K562 (cell line): ENCODE measurements around the gene STX2. TPM values are rescaled to one million over a fixed set of nuclear protein-coding genes. Genes with fewer than 3 reads are reported as not detected.
A peak's percentile ranks its signal among the peaks of the same experiment; 100 is the strongest.

Source experiments
- ATAC-seq: fragments of 200-7000 bp; cut with Tn5 transposase; 3 replicates; pipeline ENCODE4 v1.9.1; 2020; ENCODE audit warnings: moderate library complexity
- BruUV-seq: library from RNA; stranded (reverse); fragments of 400-500 nt; replicated peaks from 2 replicates; lab custom pipeline; 2021; lab: Mats Ljungman, UMichigan
- CTCF ChIA-PET: fragments of 300-600 bp; formaldehyde crosslinking; extraction: SDS; loops from one replicate; lab custom pipeline; 2021; ENCODE audit warnings: low intra/inter-chr PET ratio; lab: Yijun Ruan, JAX
- POLR2A ChIA-PET: fragments of 300-600, 350-650 bp; sonication (Branson Sonifier 250); formaldehyde crosslinking; extraction: SDS; loops from one replicate; lab custom pipeline; 2021; ENCODE audit warnings: antibody characterized with exemption, inconsistent platforms; lab: Yijun Ruan, JAX
- DNase-seq, 4 experiments: peaks; one replicate each; pipeline versions ENCODE4 v3.0.0 to v3.0.0-alpha.2; 2011 to 2018; ENCODE audit warnings: low spot score in 3 of 4, mixed read lengths in 3 of 4; ENCODE audit errors: extremely low read depth in 1 of 4
- FAIRE-seq: peaks from 2 replicates; lab custom pipeline; 2011; peaks lifted over from hg19 to GRCh38; lab: Jason Lieb, UNC
- H2AFZ ChIP-seq: 2 replicates; pipeline ENCODE4 v1.6.0; 2011; ENCODE audit warnings: low read depth, low read length, control low read depth, inconsistent platforms
- H3K27ac ChIP-seq: fragments of 200-600 bp; 3 replicates; pipeline ENCODE4 v1.8.0; 2011; ENCODE audit warnings: low read depth, mild to moderate bottlenecking, control low read depth, inconsistent platforms, low read length, moderate library complexity, mixed read lengths; ENCODE audit errors: extremely low read depth
- H3K27me3 ChIP-seq, 2 experiments: fragments of 300-600 bp in 1 of 2; 2 replicates in 1 of 2; 3 replicates in 1 of 2; pipeline versions ENCODE4 v1.6.0 to v1.8.0; 2011; ENCODE audit warnings: inconsistent platforms in 2 of 2, low read length in 2 of 2, mild to moderate bottlenecking in 1 of 2, mixed read lengths in 1 of 2, moderate library complexity in 1 of 2; ENCODE audit not compliant: control insufficient read depth in 2 of 2, insufficient read depth in 2 of 2
- H3K36me3 ChIP-seq: fragments of 300-600 bp; 3 replicates; pipeline ENCODE4 v1.8.0; 2011; ENCODE audit warnings: mild to moderate bottlenecking, low read length, inconsistent platforms; ENCODE audit not compliant: control insufficient read depth, insufficient read depth
- H3K4me1 ChIP-seq, 2 experiments: fragments of 200-600 bp in 1 of 2; replicated peaks in 1 of 2; 2 replicates in 1 of 2; 3 replicates in 1 of 2; pipeline versions ENCODE4 v1.5.1 to v1.8.0; 2011; ENCODE audit warnings: inconsistent platforms in 2 of 2, low read length in 2 of 2, mild to moderate bottlenecking in 1 of 2, mixed read lengths in 1 of 2, moderate library complexity in 1 of 2; ENCODE audit not compliant: control insufficient read depth in 2 of 2, insufficient read depth in 2 of 2
- H3K4me2 ChIP-seq: 2 replicates; pipeline ENCODE4 v1.6.1; 2011; ENCODE audit warnings: low read length, control low read depth, inconsistent platforms, mixed read lengths; ENCODE audit not compliant: insufficient read depth
- H3K4me3 ChIP-seq: fragments of 200-600 bp; sonication (generic), shearing (Covaris generic); 2 replicates; pipeline ENCODE4 v1.5.1; 2016; ENCODE audit warnings: control low read depth, inconsistent platforms
- H3K79me2 ChIP-seq: fragments of 200-600 bp; 3 replicates; pipeline ENCODE4 v1.8.0; 2011; ENCODE audit warnings: low read length, inconsistent platforms; ENCODE audit not compliant: control insufficient read depth, insufficient read depth
- H3K9ac ChIP-seq, 2 experiments: 2 replicates each; pipeline versions ENCODE4 v1.6.0 to v1.6.1; 2011; ENCODE audit warnings: low read depth in 2 of 2, low read length in 2 of 2, control low read depth in 1 of 2, inconsistent platforms in 1 of 2, mild to moderate bottlenecking in 1 of 2, mixed read lengths in 1 of 2; ENCODE audit not compliant: insufficient read depth in 1 of 2
- H3K9me1 ChIP-seq: one replicate; pipeline ENCODE4 v1.6.0; 2011; ENCODE audit warnings: inconsistent platforms, mild to moderate bottlenecking, low read length, moderate library complexity; ENCODE audit not compliant: control insufficient read depth, insufficient read depth
- H3K9me3 ChIP-seq: replicated peaks from 2 replicates; pipeline ENCODE4 v1.5.1; 2011; ENCODE audit warnings: low read depth, low read length, inconsistent platforms; ENCODE audit not compliant: control insufficient read depth, insufficient read depth
- H4K20me1 ChIP-seq: replicated peaks from 2 replicates; pipeline ENCODE4 v1.6.1; 2011; ENCODE audit warnings: low read length, inconsistent platforms, mixed read lengths; ENCODE audit not compliant: control insufficient read depth, insufficient read depth
- CBX3 ChIP-seq, 2 experiments: IDR thresholded peaks; 1 replicate in 1 of 2; 2 replicates in 1 of 2; pipeline ENCODE4 v1.6.1; 2012; ENCODE audit warnings: inconsistent platforms in 2 of 2, low read length in 2 of 2, borderline replicate concordance in 1 of 2, control low read depth in 1 of 2
- CHD4 ChIP-seq: fragments of 200-600 bp; sonication (generic); IDR thresholded peaks from 3 replicates; pipeline ENCODE4 v1.6.1; 2012; ENCODE audit warnings: low read depth, mild to moderate bottlenecking, mixed read lengths, low read length, inconsistent platforms; ENCODE audit not compliant: insufficient read depth, insufficient replicate concordance, poor library complexity, severe bottlenecking
- RAD21 ChIP-seq, 2 experiments: fragments of 250-450 bp in 1 of 2; fragments of 450-650 bp in 1 of 2; sonication (Bioruptor Pico) in 1 of 2; formaldehyde crosslinking in 1 of 2; IDR thresholded peaks in 1 of 2; conservative IDR thresholded peaks in 1 of 2; 2 replicates each; pipeline versions ENCODE4 v1.4.0 to v1.8.0; 2020 to 2022; ENCODE audit warnings: mild to moderate bottlenecking in 2 of 2, moderate library complexity in 1 of 2
- RBM14 ChIP-seq: fragments of 200-400 bp; formaldehyde crosslinking; IDR thresholded peaks from 2 replicates; pipeline ENCODE4 v1.6.1; 2018; ENCODE audit warnings: low read depth, mild to moderate bottlenecking, low read length, moderate library complexity, borderline replicate concordance; ENCODE audit not compliant: insufficient read depth
- RFX1 ChIP-seq: fragments of 450-650 bp; IDR thresholded peaks from 2 replicates; pipeline ENCODE4 v1.6.1; 2016; ENCODE audit warnings: mild to moderate bottlenecking, moderate library complexity
- TRIM24 ChIP-seq, 2 experiments: fragments of 450-650 bp; IDR thresholded peaks; 2 replicates each; pipeline ENCODE4 v1.6.1; 2016
- ZC3H8 ChIP-seq: fragments of 450-650 bp; IDR thresholded peaks from 2 replicates; pipeline ENCODE4 v1.6.1; 2017
- ZSCAN29 ChIP-seq: fragments of 450-650 bp; IDR thresholded peaks from 2 replicates; pipeline ENCODE4 v1.6.1; 2017
- WGBS: fragments of 100-300 bp; shearing (Covaris generic); methylation state at CpG from one replicate; pipeline ENCODE4 v1.1.6; 2016; ENCODE audit warnings: low coverage, mixed read lengths; ENCODE audit not compliant: insufficient coverage; ENCODE audit errors: missing lambda C conversion rate; 5-methylcytosine and 5-hydroxymethylcytosine counted together
- in situ Hi-C: fragments of 300-500 bp; cut with MboI; formaldehyde crosslinking; loops from 4 replicates; pipeline ENCODE4 v1.15.0; 2018; ENCODE audit warnings: inconsistent platforms, mixed read lengths
- intact Hi-C: fragments of 100-400 bp; cut with micrococcal nuclease; formaldehyde crosslinking; loops from 2 replicates; pipeline ENCODE4 v1.14.2; 2022
- polyA plus RNA-seq, 8 experiments: library from polyadenylated mRNA; depleted of rRNA in 4 of 8; stranded (reverse) in 5 of 8; unstranded in 3 of 8; fragments of >200 nt; fragmentation: Nextera tagmentation in 2 of 8; fragmentation: Illumina TruSeq in 1 of 8; extraction: Ambion mirVana in 2 of 8; extraction: Trizol in 1 of 8; gene quantifications; 2 replicates each; pipeline versions ENCODE4 v1.2.1 to v1.2.3, GENCODE V29; 2011 to 2014; ENCODE audit warnings: inconsistent platforms in 1 of 8, missing spikeins in 1 of 8
- total RNA-seq, 7 experiments: library from RNA; depleted of rRNA in 6 of 7; stranded (reverse); fragments of >200 nt in 6 of 7; fragmentation: Illumina TruSeq in 2 of 7; extraction: Trizol in 2 of 7; gene quantifications; 2 replicates each; pipeline versions ENCODE4 v1.2.1 to v1.2.3, GENCODE V29; 2011 to 2021; ENCODE audit warnings: low replicate concordance in 1 of 7
- TF ChIP-seq, protein P1 (sequence below): sonication (generic); formaldehyde crosslinking; IDR thresholded peaks from 2 replicates; pipeline ENCODE4 v1.8.0; 2022; ENCODE audit warnings: mild to moderate bottlenecking, missing genetic modification reagents
- TF ChIP-seq, protein P2 (sequence below): fragments of 450-650 bp; conservative IDR thresholded peaks from 2 replicates; pipeline ENCODE4 v1.6.1; 2016; ENCODE audit warnings: missing genetic modification characterization, low read depth, mild to moderate bottlenecking, control low read depth, missing compliant biosample characterization
- TF ChIP-seq, protein P3 (sequence below): fragments of 450-650 bp; formaldehyde crosslinking; IDR thresholded peaks from 2 replicates; pipeline ENCODE4 v1.4.0; 2020; ENCODE audit warnings: mild to moderate bottlenecking, moderate library complexity

The STX2 gene
- total and polyA plus RNA-seq, 9 of the 15 experiments (the other 6 are each of a cell fraction or from before 2014, with no cell fraction given), result 22.2 to 54.6 (median 30.8) TPM

DNA sequence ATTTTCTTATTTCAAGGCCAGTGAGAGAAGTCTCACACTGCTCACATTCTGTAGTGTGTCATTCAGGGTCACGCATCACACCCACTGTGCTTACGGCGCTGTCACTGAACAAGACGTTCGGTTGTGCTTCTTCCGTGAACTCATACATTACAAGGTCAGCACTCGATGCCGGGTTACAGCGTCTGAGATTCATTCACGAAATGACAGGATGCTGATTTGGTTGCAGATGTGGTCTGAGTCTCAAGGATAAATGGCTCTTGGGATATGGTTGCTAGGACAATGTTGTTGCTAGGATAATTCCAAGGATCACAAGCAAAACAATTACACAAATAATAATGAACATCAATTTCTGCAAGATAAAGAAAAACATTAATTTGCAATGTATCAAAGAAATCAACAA, 47.4 kb downstream of the STX2 start:
- POLR2A ChIA-PET, result interaction anchor here (2.1 kb wide), 1 partner anchor 15 kb away, joined by 5 read pairs; no protein-coding TSS in a partner anchor
- no peak for FAIRE-seq
- no peak for ATAC-seq
- Histone ChIP-seq H3K9me3 (no peaks in the 10 kb centered on the region), H3K27me3 (no peaks in the 10 kb centered on the region), H3K4me2 (no peak overlapping the region), H3K36me3 (peaks cover 69% of the 10 kb centered on the region; the same call in 2 of the 3 replicates), H3K27ac (no peak overlapping the region), H2AFZ (no peak overlapping the region), H3K4me1 (peaks cover 0 to 4% of the 10 kb centered on the region in 2 experiments; a peak in 1 of 5 replicates), H4K20me1 (no peaks in the 10 kb centered on the region), H3K9ac (no peak overlapping the region), H3K79me2 (no peaks in the 10 kb centered on the region), H3K4me3 (no peak overlapping the region), H3K9me1 (no peaks in the 10 kb centered on the region)
- 89% methylated on average over 10 of the region's 10 CpGs for WGBS
- in situ Hi-C loops, result no loop called here
- DNase-seq, result no peak
- BruUV-seq, result no TSS peak
- intact Hi-C loops, result no loop called here
- no peak for TF ChIP-seq TRIM24 (IDR thresholded peaks at IDR 0.05)
- TF ChIP-seq RFX1, result peak; percentile 63
- CTCF ChIA-PET, result no interaction called here

DNA sequence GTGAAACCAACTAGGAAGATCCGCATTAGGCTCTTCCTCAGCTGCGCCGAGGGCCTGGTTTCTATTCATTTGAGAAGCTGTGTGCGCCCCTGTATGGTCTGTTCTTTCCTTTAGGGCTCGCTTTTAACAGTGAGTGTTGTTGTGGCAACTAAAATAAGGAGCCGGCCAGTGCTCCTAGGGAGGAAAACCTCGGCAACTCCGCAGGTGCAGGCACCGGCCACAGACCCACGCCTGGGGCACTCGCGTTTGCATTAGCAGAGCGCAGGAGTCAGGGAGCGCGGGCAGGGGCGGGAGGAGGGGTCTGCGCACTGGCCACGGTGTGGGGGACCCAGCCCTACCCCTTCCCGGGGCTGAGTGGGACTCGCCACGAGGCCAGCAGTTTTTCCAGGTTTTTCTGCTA, 50.5 kb downstream of the STX2 start:
- ATAC-seq (no peak), DNase-seq (no peak), FAIRE-seq (no peak)
- 96% methylated on average over 18 of the region's 21 CpGs for WGBS
- ChIA-PET CTCF (interaction anchor here (0.5 kb wide), 1 partner anchor 28 kb away, joined by 3 read pairs; no protein-coding TSS in a partner anchor), POLR2A (no interaction called here)
- Histone ChIP-seq H3K4me2 (no peak overlapping the region), H3K27me3 (no peaks in the 10 kb centered on the region), H3K9me1 (no peaks in the 10 kb centered on the region), H3K36me3 (peaks cover 45% of the 10 kb centered on the region; the same call in 2 of the 3 replicates), H3K4me1 (peaks cover 0 to 4% of the 10 kb centered on the region in 2 experiments; a peak in 1 of 5 replicates), H3K4me3 (no peak overlapping the region), H4K20me1 (no peaks in the 10 kb centered on the region), H2AFZ (no peak overlapping the region), H3K79me2 (no peaks in the 10 kb centered on the region), H3K9me3 (no peaks in the 10 kb centered on the region; the same call in 1 of the 2 replicates), H3K27ac (no peak overlapping the region), H3K9ac (no peak overlapping the region)
- in situ Hi-C loops, result no loop called here
- no TSS peak for BruUV-seq
- intact Hi-C loops, result no loop called here
- TF ChIP-seq RAD21 (CRISPR knock-in tag; conservative IDR thresholded peaks at IDR 0.05 in 1 of 2, IDR thresholded peaks at IDR 0.05 in 1 of 2) (no peak), RBM14 (no peak), CBX3 (IDR thresholded peaks at IDR 0.05; ENCODE audit: borderline replicate concordance in 1 of 2, low read length in 2 of 2) (no peak), ZC3H8 (no peak), CHD4 (no peak), ZSCAN29 (no peak)
- TF ChIP-seq, protein P1, sequence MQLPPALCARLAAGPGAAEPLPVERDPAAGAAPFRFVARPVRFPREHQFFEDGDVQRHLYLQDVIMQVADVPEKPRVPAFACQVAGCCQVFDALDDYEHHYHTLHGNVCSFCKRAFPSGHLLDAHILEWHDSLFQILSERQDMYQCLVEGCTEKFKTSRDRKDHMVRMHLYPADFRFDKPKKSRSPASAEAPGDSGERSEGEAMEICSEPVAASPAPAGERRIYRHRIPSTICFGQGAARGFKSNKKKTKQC (CRISPR knock-in tag), result no peak
- TF ChIP-seq, protein P2, sequence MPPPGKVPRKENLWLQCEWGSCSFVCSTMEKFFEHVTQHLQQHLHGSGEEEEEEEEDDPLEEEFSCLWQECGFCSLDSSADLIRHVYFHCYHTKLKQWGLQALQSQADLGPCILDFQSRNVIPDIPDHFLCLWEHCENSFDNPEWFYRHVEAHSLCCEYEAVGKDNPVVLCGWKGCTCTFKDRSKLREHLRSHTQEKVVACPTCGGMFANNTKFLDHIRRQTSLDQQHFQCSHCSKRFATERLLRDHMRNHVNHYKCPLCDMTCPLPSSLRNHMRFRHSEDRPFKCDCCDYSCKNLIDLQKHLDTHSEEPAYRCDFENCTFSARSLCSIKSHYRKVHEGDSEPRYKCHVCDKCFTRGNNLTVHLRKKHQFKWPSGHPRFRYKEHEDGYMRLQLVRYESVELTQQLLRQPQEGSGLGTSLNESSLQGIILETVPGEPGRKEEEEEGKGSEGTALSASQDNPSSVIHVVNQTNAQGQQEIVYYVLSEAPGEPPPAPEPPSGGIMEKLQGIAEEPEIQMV (tag), result no peak
- TF ChIP-seq, protein P3, sequence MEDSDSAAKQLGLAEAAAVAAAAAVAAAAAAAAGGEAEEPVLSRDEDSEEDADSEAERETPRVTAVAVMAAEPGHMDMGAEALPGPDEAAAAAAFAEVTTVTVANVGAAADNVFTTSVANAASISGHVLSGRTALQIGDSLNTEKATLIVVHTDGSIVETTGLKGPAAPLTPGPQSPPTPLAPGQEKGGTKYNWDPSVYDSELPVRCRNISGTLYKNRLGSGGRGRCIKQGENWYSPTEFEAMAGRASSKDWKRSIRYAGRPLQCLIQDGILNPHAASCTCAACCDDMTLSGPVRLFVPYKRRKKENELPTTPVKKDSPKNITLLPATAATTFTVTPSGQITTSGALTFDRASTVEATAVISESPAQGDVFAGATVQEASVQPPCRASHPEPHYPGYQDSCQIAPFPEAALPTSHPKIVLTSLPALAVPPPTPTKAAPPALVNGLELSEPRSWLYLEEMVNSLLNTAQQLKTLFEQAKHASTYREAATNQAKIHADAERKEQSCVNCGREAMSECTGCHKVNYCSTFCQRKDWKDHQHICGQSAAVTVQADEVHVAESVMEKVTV (CRISPR knock-in tag), result no peak
